Loucy (cell line): ENCODE measurements around the gene SORD.
"Not testable (repeated sequence)": the region's sequence is repeated elsewhere in the genome, so short reads cannot be mapped to it uniquely, and the experiment has no call there.

Experiments used
- H2AFZ ChIP-seq: fragments of 200-600 bp; sonication (generic); 2 replicates; pipeline ENCODE4 v1.6.0; 2016; ENCODE audit warnings: antibody characterized with exemption, mild to moderate bottlenecking, low read length, moderate library complexity
- H3F3A ChIP-seq: fragments of 200-600 bp; 2 replicates; pipeline ENCODE4 v1.6.0; 2016; ENCODE audit warnings: antibody characterized with exemption, low read depth, mild to moderate bottlenecking
- H3K27me3 ChIP-seq: fragments of 200-600 bp; sonication (generic); 2 replicates; pipeline ENCODE4 v1.6.1; 2014; ENCODE audit warnings: low read length, mild to moderate bottlenecking; ENCODE audit not compliant: insufficient read depth, poor library complexity, severe bottlenecking
- H3K36me3 ChIP-seq: fragments of 200-600 bp; sonication (generic); 2 replicates; pipeline ENCODE4 v1.6.1; 2016; ENCODE audit warnings: low read length; ENCODE audit not compliant: insufficient read depth
- H3K4me1 ChIP-seq: fragments of 200-600 bp; sonication (generic); 2 replicates; pipeline ENCODE4 v1.5.1; 2014; ENCODE audit warnings: low read length, mild to moderate bottlenecking; ENCODE audit not compliant: insufficient read depth, poor library complexity, severe bottlenecking
- H3K4me2 ChIP-seq: fragments of 200-600 bp; sonication (generic); 2 replicates; pipeline ENCODE4 v1.6.0; 2014; ENCODE audit warnings: antibody characterized with exemption, low read length, low read depth, mild to moderate bottlenecking; ENCODE audit not compliant: poor library complexity, severe bottlenecking
- H3K4me3 ChIP-seq: fragments of 200-600 bp; sonication (generic); 2 replicates; pipeline ENCODE4 v1.5.1; 2014; ENCODE audit warnings: low read length, mild to moderate bottlenecking, mixed read lengths; ENCODE audit not compliant: poor library complexity, severe bottlenecking
- H3K79me2 ChIP-seq: fragments of 200-600 bp; sonication (generic); 2 replicates; pipeline ENCODE4 v1.6.1; 2014; ENCODE audit warnings: low read length; ENCODE audit not compliant: insufficient read depth
- H3K9ac ChIP-seq: fragments of 200-600 bp; sonication (generic); 2 replicates; pipeline ENCODE4 v1.6.0; 2014; ENCODE audit warnings: mild to moderate bottlenecking, low read depth, low read length, moderate library complexity; ENCODE audit not compliant: poor library complexity, severe bottlenecking
- H3K9me2 ChIP-seq: fragments of 200-600 bp; sonication (generic); replicated peaks from 2 replicates; pipeline ENCODE4 v1.6.1; 2016; ENCODE audit warnings: low read depth, low read length, mixed read lengths
- H3K9me3 ChIP-seq: fragments of 200-600 bp; sonication (generic); 2 replicates; pipeline ENCODE4 v1.6.1; 2014; ENCODE audit warnings: mild to moderate bottlenecking, antibody characterized with exemption, low read length, low read depth; ENCODE audit not compliant: insufficient read depth
- H4K20me1 ChIP-seq: fragments of 200-600 bp; sonication (generic); 2 replicates; pipeline ENCODE4 v1.6.0; 2014; ENCODE audit warnings: antibody characterized with exemption, low read length, mild to moderate bottlenecking; ENCODE audit not compliant: insufficient read depth, poor library complexity, severe bottlenecking
- CTCF ChIP-seq: fragments of 200-600 bp; sonication (generic); conservative IDR thresholded peaks from 2 replicates; pipeline ENCODE4 v1.5.1; 2014; ENCODE audit warnings: mild to moderate bottlenecking, antibody characterized with exemption, low read length
- EZH2phosphoT487 ChIP-seq: fragments of 200-600 bp; IDR thresholded peaks from 2 replicates; pipeline ENCODE4 v1.6.1; 2018; ENCODE audit warnings: antibody characterized with exemption, mild to moderate bottlenecking, moderate library complexity, borderline replicate concordance

SORD gene

GRCh38 chr15:45079628-45080246 lies 56.7 kb downstream of the SORD start:
- H3K4me3 ChIP-seq, H3K27me3 ChIP-seq, H3K36me3 ChIP-seq, H3F3A ChIP-seq, H3K9me2 ChIP-seq, H4K20me1 ChIP-seq, H3K4me1 ChIP-seq, H3K9me3 ChIP-seq, H3K79me2 ChIP-seq, H3K4me2 ChIP-seq, H3K9ac ChIP-seq, H2AFZ ChIP-seq: not testable (repeated sequence)

- H3F3A ChIP-seq, H3K9me3 ChIP-seq, H3K9ac ChIP-seq, H3K36me3 ChIP-seq, H3K4me1 ChIP-seq, H2AFZ ChIP-seq, H3K4me2 ChIP-seq, H3K79me2 ChIP-seq, H4K20me1 ChIP-seq, H3K27me3 ChIP-seq, H3K9me2 ChIP-seq, H3K4me3 ChIP-seq: not testable (repeated sequence)
These were observed 57.6 kb downstream of the SORD start for GRCh38 chr15:45080593-45080992.

GRCh38 chr15:45082412-45082811 lies 59.4 kb downstream of the SORD start:
- H3K27me3 ChIP-seq, H3K4me1 ChIP-seq, H3F3A ChIP-seq, H3K9me3 ChIP-seq, H3K9me2 ChIP-seq, H4K20me1 ChIP-seq, H3K36me3 ChIP-seq, H3K4me2 ChIP-seq, H3K9ac ChIP-seq, H3K4me3 ChIP-seq, H3K79me2 ChIP-seq, H2AFZ ChIP-seq: not testable (repeated sequence)

GRCh38 chr15:45083223-45083622 lies 60.2 kb downstream of the SORD start:
- Histone ChIP-seq H4K20me1 (no peaks in the 10 kb centered on the region), H3K4me1 (no peaks in the 10 kb centered on the region), H3K27me3 (no peaks in the 10 kb centered on the region), H2AFZ (no peak overlapping the region), H3K9ac (no peak overlapping the region), H3K9me3 (no peaks in the 10 kb centered on the region), H3K4me3 (no peak overlapping the region), H3K4me2 (no peak overlapping the region), H3F3A (no peaks in the 10 kb centered on the region), H3K9me2 (no peaks in the 10 kb centered on the region), H3K79me2 (no peaks in the 10 kb centered on the region), H3K36me3 (no peaks in the 10 kb centered on the region)
- TF ChIP-seq CTCF (no peak), EZH2phosphoT487 (no peak)

- Histone ChIP-seq H3K9ac (no peak overlapping the region), H3K4me1 (no peaks in the 10 kb centered on the region), H3K79me2 (no peaks in the 10 kb centered on the region), H3K27me3 (no peaks in the 10 kb centered on the region), H3K36me3 (no peaks in the 10 kb centered on the region), H3F3A (no peaks in the 10 kb centered on the region), H4K20me1 (no peaks in the 10 kb centered on the region), H3K4me3 (no peak overlapping the region), H3K9me2 (no peaks in the 10 kb centered on the region), H2AFZ (no peak overlapping the region), H3K9me3 (no peaks in the 10 kb centered on the region), H3K4me2 (no peak overlapping the region)
- TF ChIP-seq CTCF (no peak), EZH2phosphoT487 (no peak)
These were observed 61.2 kb downstream of the SORD start for GRCh38 chr15:45084163-45084562.
